ENCODE results near the gene MYO1H. TPM values are rescaled to one million over a fixed set of nuclear protein-coding genes. Genes with fewer than 3 reads are reported as not detected.

Gene MYO1H
- total RNA-seq, 2 experiments from 2014 or later, result not detected

DNA sequence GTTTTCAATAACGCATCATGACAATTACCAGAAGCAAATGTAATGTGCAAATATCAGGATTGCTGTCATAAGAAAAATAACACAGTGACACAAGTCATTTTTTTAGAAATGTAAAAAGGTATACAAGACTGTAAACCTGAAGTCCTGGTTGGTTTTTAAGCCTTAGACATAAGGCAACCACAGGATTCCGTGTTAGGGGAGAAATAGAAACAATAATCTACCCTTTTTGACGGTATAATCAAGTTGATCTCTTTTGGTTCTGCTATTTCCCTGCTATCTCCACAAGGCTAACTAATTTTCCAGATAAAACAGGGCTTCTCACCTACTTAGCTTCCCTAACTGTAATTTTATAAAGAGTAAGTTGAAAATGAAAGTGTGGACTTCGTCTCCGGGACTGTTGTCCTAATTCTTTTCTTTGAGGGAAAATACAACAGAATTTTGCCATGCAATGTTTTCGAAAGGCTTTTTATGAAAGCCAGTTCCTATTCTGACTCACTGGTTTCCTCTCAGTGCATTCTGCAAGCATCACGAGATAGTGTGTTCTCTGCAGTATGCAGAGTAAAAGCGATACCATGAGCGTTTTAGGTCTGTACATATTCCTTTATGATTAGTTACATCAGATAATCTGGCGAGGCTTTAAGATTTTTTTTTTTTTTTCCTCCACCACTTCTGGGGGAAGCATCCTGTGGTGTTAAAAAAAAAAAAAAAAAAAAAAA lies 10.6 kb downstream of the MYO1H start:
- H3K4me1 Mint-ChIP-seq (ENCODE audit: low read depth), result no peaks in the 10 kb centered on the region
- peak overlapping the region; percentile 51 for H3K4me3 Mint-ChIP-seq
- Histone ChIP-seq H3K4me1 (ENCODE audit: insufficient read depth, low read length) (peaks cover 3% of the 10 kb centered on the region), H3K27me3 (ENCODE audit: control insufficient read depth in 1 of 2, insufficient read depth in 2 of 2, low read length in 2 of 2) (no peaks in the 10 kb centered on the region), H3K4me3 (ENCODE audit: low read length) (peak overlapping the region; percentile 3), H3K36me3 (ENCODE audit: insufficient read depth, low read length) (no peaks in the 10 kb centered on the region), H3K9me3 (ENCODE audit: control insufficient read depth in 1 of 2, insufficient read depth in 1 of 2, low read length in 2 of 2) (peaks cover 0 to 2% of the 10 kb centered on the region in 2 experiments), H3K27ac (ENCODE audit: low read depth in 1 of 2, low read length in 2 of 2) (no peak overlapping the region)
- CTCF ChIA-PET, result no interaction called here
- ATAC-seq (ENCODE audit: poor library complexity) (no peak), DNase-seq (no peak)
- no peak overlapping the region for H3K27ac Mint-ChIP-seq
- H3K9me3 Mint-ChIP-seq, result no peaks in the 10 kb centered on the region
- TF ChIP-seq, protein P1, sequence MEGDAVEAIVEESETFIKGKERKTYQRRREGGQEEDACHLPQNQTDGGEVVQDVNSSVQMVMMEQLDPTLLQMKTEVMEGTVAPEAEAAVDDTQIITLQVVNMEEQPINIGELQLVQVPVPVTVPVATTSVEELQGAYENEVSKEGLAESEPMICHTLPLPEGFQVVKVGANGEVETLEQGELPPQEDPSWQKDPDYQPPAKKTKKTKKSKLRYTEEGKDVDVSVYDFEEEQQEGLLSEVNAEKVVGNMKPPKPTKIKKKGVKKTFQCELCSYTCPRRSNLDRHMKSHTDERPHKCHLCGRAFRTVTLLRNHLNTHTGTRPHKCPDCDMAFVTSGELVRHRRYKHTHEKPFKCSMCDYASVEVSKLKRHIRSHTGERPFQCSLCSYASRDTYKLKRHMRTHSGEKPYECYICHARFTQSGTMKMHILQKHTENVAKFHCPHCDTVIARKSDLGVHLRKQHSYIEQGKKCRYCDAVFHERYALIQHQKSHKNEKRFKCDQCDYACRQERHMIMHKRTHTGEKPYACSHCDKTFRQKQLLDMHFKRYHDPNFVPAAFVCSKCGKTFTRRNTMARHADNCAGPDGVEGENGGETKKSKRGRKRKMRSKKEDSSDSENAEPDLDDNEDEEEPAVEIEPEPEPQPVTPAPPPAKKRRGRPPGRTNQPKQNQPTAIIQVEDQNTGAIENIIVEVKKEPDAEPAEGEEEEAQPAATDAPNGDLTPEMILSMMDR (IDR thresholded peaks at IDR 0.05), result no peak
- intact Hi-C loops (cut with DNase I, micrococcal nuclease), result no loop called here
- peaks cover 23% of the 10 kb centered on the region for H3K27me3 Mint-ChIP-seq
- POLR2A ChIA-PET, result no interaction called here
- no peaks in the 10 kb centered on the region for H3K36me3 Mint-ChIP-seq (ENCODE audit: low read depth)

DNA sequence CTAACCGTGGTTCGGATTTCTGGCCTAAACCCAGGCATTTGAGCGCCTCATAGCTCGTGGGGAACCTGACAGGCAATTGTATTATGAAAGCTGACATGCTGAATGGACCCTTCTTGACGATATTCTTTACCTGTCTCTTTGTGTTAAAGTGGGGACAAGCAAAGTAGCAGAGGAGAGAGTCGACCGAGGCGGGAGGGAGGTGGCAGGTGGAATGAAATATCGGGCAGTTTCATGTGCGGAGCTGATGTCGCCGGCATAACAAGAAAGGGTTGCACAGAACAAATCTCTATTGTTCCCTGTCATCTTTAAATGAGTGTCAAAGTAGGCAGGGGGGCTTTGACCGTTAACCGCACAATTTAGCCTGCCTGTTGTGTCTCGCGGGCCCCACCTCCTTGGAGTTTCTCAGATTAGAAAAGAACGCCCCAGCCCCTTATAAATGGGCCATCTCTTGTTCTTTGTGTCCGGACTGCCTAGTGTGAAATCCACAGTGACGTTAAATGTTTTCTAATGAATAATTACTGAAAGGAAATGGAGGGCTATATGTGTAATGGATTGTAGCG lies 11.5 kb downstream of the MYO1H start:
- POLR2A ChIA-PET, result no interaction called here
- H3K4me3 Mint-ChIP-seq, result no peak overlapping the region
- H3K9me3 Mint-ChIP-seq, result no peaks in the 10 kb centered on the region
- ATAC-seq (ENCODE audit: poor library complexity) (no peak), DNase-seq (no peak)
- peaks cover 0 to 2% of the 10 kb centered on the region in 2 experiments for H3K9me3 ChIP-seq (ENCODE audit: control insufficient read depth in 1 of 2, insufficient read depth in 1 of 2, low read length in 2 of 2)
- H3K27me3 ChIP-seq (ENCODE audit: control insufficient read depth in 1 of 2, insufficient read depth in 2 of 2, low read length in 2 of 2), result no peaks in the 10 kb centered on the region
- CTCF ChIA-PET, result no interaction called here
- H3K27me3 Mint-ChIP-seq, result peaks cover 23% of the 10 kb centered on the region
- no peaks in the 10 kb centered on the region for H3K36me3 ChIP-seq (ENCODE audit: insufficient read depth, low read length)
- TF ChIP-seq, protein P1 (IDR thresholded peaks at IDR 0.05), result no peak
- no peak overlapping the region for H3K27ac Mint-ChIP-seq
- intact Hi-C loops (cut with DNase I, micrococcal nuclease), result no loop called here
- H3K4me1 Mint-ChIP-seq (ENCODE audit: low read depth), result no peaks in the 10 kb centered on the region
- no peak overlapping the region for H3K27ac ChIP-seq (ENCODE audit: low read depth in 1 of 2, low read length in 2 of 2)
- H3K4me1 ChIP-seq (ENCODE audit: insufficient read depth, low read length), result peaks cover 3% of the 10 kb centered on the region
- no peaks in the 10 kb centered on the region for H3K36me3 Mint-ChIP-seq (ENCODE audit: low read depth)
- no peak overlapping the region for H3K4me3 ChIP-seq (ENCODE audit: low read length)

DNA sequence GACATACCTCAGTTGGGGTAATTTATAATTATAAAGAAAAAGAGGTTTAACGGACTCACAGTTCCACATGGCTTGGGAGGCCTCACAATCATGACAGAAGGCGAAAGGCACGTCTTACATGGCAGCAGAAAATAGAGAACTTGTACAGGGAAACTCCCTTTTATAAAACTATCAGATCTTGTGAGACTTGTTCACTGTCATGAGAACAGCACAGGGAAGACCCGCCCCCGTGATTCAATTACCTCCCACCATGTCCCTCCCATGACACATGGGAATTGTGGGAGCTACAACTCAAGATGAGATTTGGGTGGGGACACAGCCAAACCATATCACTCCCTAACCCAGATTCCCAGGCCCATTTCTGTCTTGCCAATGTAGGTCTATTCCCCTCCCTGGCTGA lies 22.1 kb downstream of the MYO1H start:
- no peaks in the 10 kb centered on the region for H3K4me1 ChIP-seq (ENCODE audit: insufficient read depth, low read length)
- Mint-ChIP-seq H3K27me3 (peaks cover 15% of the 10 kb centered on the region), H3K4me1 (ENCODE audit: low read depth) (no peaks in the 10 kb centered on the region), H3K4me3 (no peak overlapping the region), H3K36me3 (ENCODE audit: low read depth) (no peaks in the 10 kb centered on the region), H3K27ac (no peak overlapping the region), H3K9me3 (no peaks in the 10 kb centered on the region)
- no peak overlapping the region for H3K4me3 ChIP-seq (ENCODE audit: low read length)
- H3K9me3 ChIP-seq (ENCODE audit: control insufficient read depth in 1 of 2, insufficient read depth in 1 of 2, low read length in 2 of 2), result no peaks in the 10 kb centered on the region
- intact Hi-C loops (cut with DNase I, micrococcal nuclease), result no loop called here
- TF ChIP-seq, protein P1 (IDR thresholded peaks at IDR 0.05), result no peak
- ATAC-seq (ENCODE audit: poor library complexity) (no peak), DNase-seq (no peak)
- CTCF ChIA-PET, result no interaction called here
- peaks cover 7 to 18% of the 10 kb centered on the region in 2 experiments for H3K27me3 ChIP-seq (ENCODE audit: control insufficient read depth in 1 of 2, insufficient read depth in 2 of 2, low read length in 2 of 2)
- no peaks in the 10 kb centered on the region for H3K36me3 ChIP-seq (ENCODE audit: insufficient read depth, low read length)
- POLR2A ChIA-PET, result no interaction called here
- no peak overlapping the region for H3K27ac ChIP-seq (ENCODE audit: low read depth in 1 of 2, low read length in 2 of 2)
